ENCODE results near the gene PADI3.

PADI3 gene

DNA sequence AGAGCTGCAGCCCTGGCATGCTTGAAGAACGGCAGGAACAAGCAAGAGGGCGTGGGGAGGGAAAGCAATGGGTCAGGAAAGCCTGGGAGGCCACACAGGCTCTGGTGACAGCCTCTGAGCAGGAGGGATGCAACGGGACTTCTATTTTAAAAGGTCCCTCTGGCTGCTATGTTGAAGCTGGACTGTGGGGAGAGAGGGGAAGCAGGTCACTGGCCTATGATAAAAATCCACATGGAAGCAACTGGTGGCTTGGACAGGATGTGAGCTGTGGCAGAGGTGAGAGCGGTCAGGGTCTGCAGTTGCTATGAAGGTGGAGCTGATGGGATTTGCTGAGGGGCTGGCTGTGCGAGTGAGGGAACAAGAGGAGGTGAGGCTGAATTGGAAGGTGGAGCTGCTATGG is 32.8 kb upstream of the PADI3 start:
- TF ChIP-seq SUZ12 (IDR thresholded peaks at IDR 0.05; ENCODE audit: extremely low read depth, insufficient read depth, insufficient read length) (no peak), YY1 (IDR thresholded peaks at IDR 0.05; ENCODE audit: insufficient read depth, insufficient read length) (no peak), ZNF274 (IDR thresholded peaks at IDR 0.05; ENCODE audit: low read depth, low read length) (no peak)
- Histone ChIP-seq H3K9me3 (ENCODE audit: insufficient read depth, low read length) (no peaks in the 10 kb centered on the region), H3K36me3 (ENCODE audit: insufficient read depth, insufficient read length, low read length) (no peaks in the 10 kb centered on the region), H3K4me3 (ENCODE audit: insufficient read length, low read depth) (no peak overlapping the region), H3K27me3 (ENCODE audit: insufficient read depth, insufficient read length) (no peaks in the 10 kb centered on the region), H3K4me1 (ENCODE audit: insufficient read depth, insufficient read length) (peaks cover 14% of the 10 kb centered on the region), H3K9ac (ENCODE audit: insufficient read length, low read depth) (no peak overlapping the region)
- DNase-seq (ENCODE audit: low read depth, low spot score): no peak

DNA sequence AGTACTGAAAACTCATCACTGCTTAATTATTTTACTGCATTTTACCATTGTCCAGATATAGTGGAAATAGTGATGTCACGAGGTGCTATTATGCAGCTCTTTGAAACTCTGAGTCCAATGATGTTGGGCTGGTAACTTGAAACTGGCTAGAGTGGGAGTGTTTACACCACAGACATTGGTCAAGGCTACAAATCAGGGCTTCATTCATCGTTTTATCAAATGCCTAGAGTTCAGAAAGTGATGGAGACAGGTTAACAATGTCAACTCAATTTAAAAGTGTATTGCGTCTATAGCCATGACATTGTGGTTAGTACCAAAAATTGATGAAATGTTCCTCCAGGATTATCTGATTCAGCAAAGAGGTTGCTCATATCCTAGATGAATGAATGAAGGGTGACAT is 31.3 kb upstream of the PADI3 start:
- H3K9ac ChIP-seq (ENCODE audit: insufficient read length, low read depth): no peak overlapping the region

DNA sequence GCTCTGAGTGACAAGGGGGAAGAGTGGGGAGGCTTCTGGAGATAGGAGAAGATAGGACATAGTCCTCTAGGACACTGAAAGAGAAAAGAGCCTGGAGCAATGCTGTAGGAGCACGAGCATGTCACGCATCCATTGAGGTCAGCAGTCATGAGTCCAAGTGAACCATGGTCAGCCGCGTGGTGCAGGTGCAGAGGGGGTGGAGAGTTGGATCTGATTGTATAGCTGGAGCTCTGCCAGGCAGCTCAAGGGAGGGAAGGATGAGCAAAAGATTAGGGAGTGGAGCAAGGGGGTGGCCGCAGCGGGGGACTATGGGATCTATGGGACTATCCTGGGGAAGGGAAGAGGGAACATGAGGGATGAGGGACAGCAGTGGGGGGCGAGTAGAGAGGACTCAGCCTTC is 30.0 kb upstream of the PADI3 start:
- Histone ChIP-seq H3K9me3 (ENCODE audit: insufficient read depth, low read length) (no peaks in the 10 kb centered on the region), H3K36me3 (ENCODE audit: insufficient read depth, insufficient read length, low read length) (no peaks in the 10 kb centered on the region), H3K9ac (ENCODE audit: insufficient read length, low read depth) (no peak overlapping the region), H3K27me3 (ENCODE audit: insufficient read depth, insufficient read length) (no peaks in the 10 kb centered on the region), H3K4me1 (ENCODE audit: insufficient read depth, insufficient read length) (peaks cover 3% of the 10 kb centered on the region), H3K4me3 (ENCODE audit: insufficient read length, low read depth) (no peak overlapping the region)
- TF ChIP-seq SUZ12 (IDR thresholded peaks at IDR 0.05; ENCODE audit: extremely low read depth, insufficient read depth, insufficient read length) (no peak), ZNF274 (IDR thresholded peaks at IDR 0.05; ENCODE audit: low read depth, low read length) (no peak), YY1 (IDR thresholded peaks at IDR 0.05; ENCODE audit: insufficient read depth, insufficient read length) (no peak)
- DNase-seq (ENCODE audit: low read depth, low spot score): no peak

More for the DNA sequence above, 31.3 kb upstream of the PADI3 start:
- Histone ChIP-seq H3K36me3 (ENCODE audit: insufficient read depth, insufficient read length, low read length) (no peaks in the 10 kb centered on the region), H3K27me3 (ENCODE audit: insufficient read depth, insufficient read length) (no peaks in the 10 kb centered on the region), H3K4me1 (ENCODE audit: insufficient read depth, insufficient read length) (peaks cover 7% of the 10 kb centered on the region), H3K4me3 (ENCODE audit: insufficient read length, low read depth) (no peak overlapping the region), H3K9me3 (ENCODE audit: insufficient read depth, low read length) (no peaks in the 10 kb centered on the region)
- TF ChIP-seq YY1 (IDR thresholded peaks at IDR 0.05; ENCODE audit: insufficient read depth, insufficient read length) (no peak), ZNF274 (IDR thresholded peaks at IDR 0.05; ENCODE audit: low read depth, low read length) (no peak), SUZ12 (IDR thresholded peaks at IDR 0.05; ENCODE audit: extremely low read depth, insufficient read depth, insufficient read length) (no peak)
- DNase-seq (ENCODE audit: low read depth, low spot score): no peak

DNA sequence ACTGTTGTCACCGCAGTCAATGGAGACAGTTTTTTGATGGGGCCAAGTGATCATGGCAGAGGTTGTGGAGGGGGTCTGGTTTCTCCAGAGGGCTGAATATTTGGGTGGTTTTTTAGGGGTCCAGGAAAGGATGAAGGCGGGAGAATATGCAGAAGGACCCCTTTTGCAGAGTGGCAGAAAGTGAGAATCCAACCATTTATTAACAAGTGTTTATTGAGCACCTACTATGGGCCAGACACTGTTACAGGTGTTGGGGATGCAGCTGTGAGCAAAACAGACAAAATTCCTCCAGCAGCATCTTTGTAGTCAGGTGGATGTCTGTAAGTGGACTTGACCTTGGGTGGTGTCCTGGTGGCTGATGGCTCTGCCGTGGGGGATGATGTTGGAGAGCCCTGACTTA is 28.6 kb upstream of the PADI3 start:
- TF ChIP-seq ZNF274 (IDR thresholded peaks at IDR 0.05; ENCODE audit: low read depth, low read length): no peak
- TF ChIP-seq YY1 (IDR thresholded peaks at IDR 0.05; ENCODE audit: insufficient read depth, insufficient read length): no peak
- TF ChIP-seq SUZ12 (IDR thresholded peaks at IDR 0.05; ENCODE audit: extremely low read depth, insufficient read depth, insufficient read length): no peak
- Histone ChIP-seq H3K4me3 (ENCODE audit: insufficient read length, low read depth) (no peak overlapping the region), H3K27me3 (ENCODE audit: insufficient read depth, insufficient read length) (no peaks in the 10 kb centered on the region), H3K9me3 (ENCODE audit: insufficient read depth, low read length) (no peaks in the 10 kb centered on the region), H3K9ac (ENCODE audit: insufficient read length, low read depth) (no peak overlapping the region), H3K36me3 (ENCODE audit: insufficient read depth, insufficient read length, low read length) (no peaks in the 10 kb centered on the region), H3K4me1 (ENCODE audit: insufficient read depth, insufficient read length) (peaks cover 3% of the 10 kb centered on the region)
- DNase-seq (ENCODE audit: low read depth, low spot score): no peak

DNA sequence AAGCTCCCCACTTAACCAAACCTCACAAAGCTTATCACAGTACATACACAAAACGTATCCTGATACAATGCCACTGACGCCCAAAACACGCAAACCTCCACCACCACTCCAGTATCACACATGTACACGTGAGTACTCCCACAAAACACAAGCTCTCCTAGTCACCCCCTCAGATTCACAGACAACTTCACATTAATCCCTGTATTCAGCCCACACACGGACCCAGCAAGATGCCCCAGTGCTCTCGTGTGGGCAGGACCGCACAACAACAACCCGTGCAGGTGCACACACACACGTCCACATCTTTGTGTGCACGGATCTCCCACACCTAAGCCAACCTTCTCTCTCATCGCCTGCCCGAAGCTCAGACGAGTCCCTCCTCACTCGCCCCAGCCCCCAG is 26.3 kb upstream of the PADI3 start:
- TF ChIP-seq ZNF274 (IDR thresholded peaks at IDR 0.05; ENCODE audit: low read depth, low read length) (no peak), SUZ12 (IDR thresholded peaks at IDR 0.05; ENCODE audit: extremely low read depth, insufficient read depth, insufficient read length) (no peak), YY1 (IDR thresholded peaks at IDR 0.05; ENCODE audit: insufficient read depth, insufficient read length) (no peak)
- Histone ChIP-seq H3K4me3 (ENCODE audit: insufficient read length, low read depth) (no peak overlapping the region), H3K27me3 (ENCODE audit: insufficient read depth, insufficient read length) (no peaks in the 10 kb centered on the region), H3K4me1 (ENCODE audit: insufficient read depth, insufficient read length) (peaks cover 2% of the 10 kb centered on the region), H3K36me3 (ENCODE audit: insufficient read depth, insufficient read length, low read length) (no peaks in the 10 kb centered on the region), H3K9ac (ENCODE audit: insufficient read length, low read depth) (no peak overlapping the region), H3K9me3 (ENCODE audit: insufficient read depth, low read length) (no peaks in the 10 kb centered on the region)
- no peak for DNase-seq (ENCODE audit: low read depth, low spot score)

DNA sequence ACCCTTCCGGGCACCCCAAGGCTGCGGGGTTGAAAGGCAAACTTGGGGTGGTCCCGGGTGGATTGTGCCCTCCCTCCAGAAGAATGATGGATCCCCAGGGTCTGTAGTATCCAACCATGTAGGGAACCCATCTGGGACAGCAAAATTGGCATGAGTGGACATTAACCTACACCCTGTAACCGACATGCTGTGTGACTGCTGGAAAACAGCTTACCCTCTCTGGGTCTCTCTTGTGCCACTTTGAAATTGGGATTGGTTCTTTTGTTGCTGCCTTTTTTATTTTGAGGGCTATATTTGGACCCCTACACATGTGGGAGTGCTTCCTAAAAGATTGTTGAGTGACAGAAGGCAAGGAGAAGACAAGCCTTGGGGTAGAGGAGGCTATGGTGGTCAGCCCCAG is 24.5 kb upstream of the PADI3 start:
- Histone ChIP-seq H3K27me3 (ENCODE audit: insufficient read depth, insufficient read length) (no peaks in the 10 kb centered on the region), H3K9ac (ENCODE audit: insufficient read length, low read depth) (no peak overlapping the region), H3K4me3 (ENCODE audit: insufficient read length, low read depth) (no peak overlapping the region), H3K9me3 (ENCODE audit: insufficient read depth, low read length) (no peaks in the 10 kb centered on the region), H3K36me3 (ENCODE audit: insufficient read depth, insufficient read length, low read length) (no peaks in the 10 kb centered on the region), H3K4me1 (ENCODE audit: insufficient read depth, insufficient read length) (peaks cover 2% of the 10 kb centered on the region)
- TF ChIP-seq SUZ12 (IDR thresholded peaks at IDR 0.05; ENCODE audit: extremely low read depth, insufficient read depth, insufficient read length): no peak
- TF ChIP-seq YY1 (IDR thresholded peaks at IDR 0.05; ENCODE audit: insufficient read depth, insufficient read length): no peak
- TF ChIP-seq ZNF274 (IDR thresholded peaks at IDR 0.05; ENCODE audit: low read depth, low read length): no peak
- DNase-seq (ENCODE audit: low read depth, low spot score): no peak

DNA sequence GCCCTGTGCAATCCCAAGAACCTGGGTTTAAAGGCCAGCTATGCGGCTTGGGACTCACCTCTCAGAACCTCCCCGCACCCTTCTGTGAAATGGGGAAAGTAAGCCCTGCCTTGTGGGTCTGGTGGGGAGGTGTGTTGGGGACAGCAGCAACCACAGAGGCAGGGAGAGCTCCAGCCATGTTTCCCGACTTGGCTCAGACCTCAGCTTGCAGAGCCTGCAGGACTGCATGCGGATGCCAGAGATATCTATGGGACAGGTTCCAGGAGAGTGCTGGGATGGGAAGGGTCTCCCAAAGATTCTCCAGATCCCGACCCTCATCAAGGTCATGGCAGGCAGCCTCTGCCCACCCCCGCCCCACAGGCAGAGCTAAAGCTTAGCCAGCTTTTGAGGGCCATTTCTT is 23.8 kb upstream of the PADI3 start:
- H3K9ac ChIP-seq (ENCODE audit: insufficient read length, low read depth): no peak overlapping the region
- no peaks in the 10 kb centered on the region for H3K27me3 ChIP-seq (ENCODE audit: insufficient read depth, insufficient read length)
- H3K4me1 ChIP-seq (ENCODE audit: insufficient read depth, insufficient read length): peaks cover 2% of the 10 kb centered on the region
- TF ChIP-seq YY1 (IDR thresholded peaks at IDR 0.05; ENCODE audit: insufficient read depth, insufficient read length) (no peak), ZNF274 (IDR thresholded peaks at IDR 0.05; ENCODE audit: low read depth, low read length) (no peak), SUZ12 (IDR thresholded peaks at IDR 0.05; ENCODE audit: extremely low read depth, insufficient read depth, insufficient read length) (no peak)
- H3K36me3 ChIP-seq (ENCODE audit: insufficient read depth, insufficient read length, low read length): no peaks in the 10 kb centered on the region
- H3K4me3 ChIP-seq (ENCODE audit: insufficient read length, low read depth): no peak overlapping the region
- H3K9me3 ChIP-seq (ENCODE audit: insufficient read depth, low read length): no peaks in the 10 kb centered on the region
- DNase-seq (ENCODE audit: low read depth, low spot score): no peak

Data from NT2/D1 (cell line).